K562 (cell line): ENCODE measurements around the gene ABHD1. TPM values are rescaled to one million over a fixed set of nuclear protein-coding genes. Genes with fewer than 3 reads are reported as not detected.
"Not testable (repeated sequence)": the region's sequence is repeated elsewhere in the genome, so short reads cannot be mapped to it uniquely, and the experiment has no call there.

Source experiments
- ATAC-seq: fragments of 200-7000 bp; cut with Tn5 transposase; 3 replicates; pipeline ENCODE4 v1.9.1; 2020; ENCODE audit warnings: moderate library complexity
- BruUV-seq: library from RNA; stranded (reverse); fragments of 400-500 nt; replicated peaks from 2 replicates; lab custom pipeline; 2021; lab: Mats Ljungman, UMichigan
- CTCF ChIA-PET: fragments of 300-600 bp; formaldehyde crosslinking; extraction: SDS; loops from one replicate; lab custom pipeline; 2021; ENCODE audit warnings: low intra/inter-chr PET ratio; lab: Yijun Ruan, JAX
- POLR2A ChIA-PET: fragments of 300-600, 350-650 bp; sonication (Branson Sonifier 250); formaldehyde crosslinking; extraction: SDS; loops from one replicate; lab custom pipeline; 2021; ENCODE audit warnings: antibody characterized with exemption, inconsistent platforms; lab: Yijun Ruan, JAX
- DNase-seq, 4 experiments: peaks; one replicate each; pipeline versions ENCODE4 v3.0.0 to v3.0.0-alpha.2; 2011 to 2018; ENCODE audit warnings: low spot score in 3 of 4, mixed read lengths in 3 of 4; ENCODE audit errors: extremely low read depth in 1 of 4
- FAIRE-seq: peaks from 2 replicates; lab custom pipeline; 2011; peaks lifted over from hg19 to GRCh38; lab: Jason Lieb, UNC
- H2AFZ ChIP-seq: 2 replicates; pipeline ENCODE4 v1.6.0; 2011; ENCODE audit warnings: low read depth, low read length, control low read depth, inconsistent platforms
- H3K27ac ChIP-seq: fragments of 200-600 bp; 3 replicates; pipeline ENCODE4 v1.8.0; 2011; ENCODE audit warnings: low read depth, mild to moderate bottlenecking, control low read depth, inconsistent platforms, low read length, moderate library complexity, mixed read lengths; ENCODE audit errors: extremely low read depth
- H3K27me3 ChIP-seq, 2 experiments: fragments of 300-600 bp in 1 of 2; 2 replicates in 1 of 2; 3 replicates in 1 of 2; pipeline versions ENCODE4 v1.6.0 to v1.8.0; 2011; ENCODE audit warnings: inconsistent platforms in 2 of 2, low read length in 2 of 2, mild to moderate bottlenecking in 1 of 2, mixed read lengths in 1 of 2, moderate library complexity in 1 of 2; ENCODE audit not compliant: control insufficient read depth in 2 of 2, insufficient read depth in 2 of 2
- H3K36me3 ChIP-seq: fragments of 300-600 bp; 3 replicates; pipeline ENCODE4 v1.8.0; 2011; ENCODE audit warnings: mild to moderate bottlenecking, low read length, inconsistent platforms; ENCODE audit not compliant: control insufficient read depth, insufficient read depth
- H3K4me1 ChIP-seq, 2 experiments: fragments of 200-600 bp in 1 of 2; replicated peaks in 1 of 2; 2 replicates in 1 of 2; 3 replicates in 1 of 2; pipeline versions ENCODE4 v1.5.1 to v1.8.0; 2011; ENCODE audit warnings: inconsistent platforms in 2 of 2, low read length in 2 of 2, mild to moderate bottlenecking in 1 of 2, mixed read lengths in 1 of 2, moderate library complexity in 1 of 2; ENCODE audit not compliant: control insufficient read depth in 2 of 2, insufficient read depth in 2 of 2
- H3K4me2 ChIP-seq: 2 replicates; pipeline ENCODE4 v1.6.1; 2011; ENCODE audit warnings: low read length, control low read depth, inconsistent platforms, mixed read lengths; ENCODE audit not compliant: insufficient read depth
- H3K4me3 ChIP-seq: fragments of 200-600 bp; sonication (generic), shearing (Covaris generic); 2 replicates; pipeline ENCODE4 v1.5.1; 2016; ENCODE audit warnings: control low read depth, inconsistent platforms
- H3K79me2 ChIP-seq: fragments of 200-600 bp; 3 replicates; pipeline ENCODE4 v1.8.0; 2011; ENCODE audit warnings: low read length, inconsistent platforms; ENCODE audit not compliant: control insufficient read depth, insufficient read depth
- H3K9ac ChIP-seq, 2 experiments: 2 replicates each; pipeline versions ENCODE4 v1.6.0 to v1.6.1; 2011; ENCODE audit warnings: low read depth in 2 of 2, low read length in 2 of 2, control low read depth in 1 of 2, inconsistent platforms in 1 of 2, mild to moderate bottlenecking in 1 of 2, mixed read lengths in 1 of 2; ENCODE audit not compliant: insufficient read depth in 1 of 2
- H3K9me1 ChIP-seq: one replicate; pipeline ENCODE4 v1.6.0; 2011; ENCODE audit warnings: inconsistent platforms, mild to moderate bottlenecking, low read length, moderate library complexity; ENCODE audit not compliant: control insufficient read depth, insufficient read depth
- H3K9me3 ChIP-seq: replicated peaks from 2 replicates; pipeline ENCODE4 v1.5.1; 2011; ENCODE audit warnings: low read depth, low read length, inconsistent platforms; ENCODE audit not compliant: control insufficient read depth, insufficient read depth
- H4K20me1 ChIP-seq: replicated peaks from 2 replicates; pipeline ENCODE4 v1.6.1; 2011; ENCODE audit warnings: low read length, inconsistent platforms, mixed read lengths; ENCODE audit not compliant: control insufficient read depth, insufficient read depth
- NFYB ChIP-seq: IDR thresholded peaks from 2 replicates; pipeline ENCODE4 v1.6.1; 2011; ENCODE audit warnings: mild to moderate bottlenecking, moderate library complexity; ENCODE audit not compliant: insufficient read length; ENCODE audit errors: extremely low read depth
- WGBS: fragments of 100-300 bp; shearing (Covaris generic); methylation state at CpG from one replicate; pipeline ENCODE4 v1.1.6; 2016; ENCODE audit warnings: low coverage, mixed read lengths; ENCODE audit not compliant: insufficient coverage; ENCODE audit errors: missing lambda C conversion rate; 5-methylcytosine and 5-hydroxymethylcytosine counted together
- in situ Hi-C: fragments of 300-500 bp; cut with MboI; formaldehyde crosslinking; loops from 4 replicates; pipeline ENCODE4 v1.15.0; 2018; ENCODE audit warnings: inconsistent platforms, mixed read lengths
- intact Hi-C: fragments of 100-400 bp; cut with micrococcal nuclease; formaldehyde crosslinking; loops from 2 replicates; pipeline ENCODE4 v1.14.2; 2022
- polyA plus RNA-seq, 8 experiments: library from polyadenylated mRNA; depleted of rRNA in 4 of 8; stranded (reverse) in 5 of 8; unstranded in 3 of 8; fragments of >200 nt; fragmentation: Nextera tagmentation in 2 of 8; fragmentation: Illumina TruSeq in 1 of 8; extraction: Ambion mirVana in 2 of 8; extraction: Trizol in 1 of 8; gene quantifications; 2 replicates each; pipeline versions ENCODE4 v1.2.1 to v1.2.3, GENCODE V29; 2011 to 2014; ENCODE audit warnings: inconsistent platforms in 1 of 8, missing spikeins in 1 of 8
- total RNA-seq, 7 experiments: library from RNA; depleted of rRNA in 6 of 7; stranded (reverse); fragments of >200 nt in 6 of 7; fragmentation: Illumina TruSeq in 2 of 7; extraction: Trizol in 2 of 7; gene quantifications; 2 replicates each; pipeline versions ENCODE4 v1.2.1 to v1.2.3, GENCODE V29; 2011 to 2021; ENCODE audit warnings: low replicate concordance in 1 of 7

The ABHD1 gene
- total and polyA plus RNA-seq, 9 of the 15 experiments (the other 6 are each of a cell fraction or from before 2014, with no cell fraction given), result 0.10 to 0.16 (median 0.11) TPM; not detected in 5

GRCh38 chr2:27110603-27111352 lies 12.8 kb upstream of the ABHD1 start:
- H2AFZ ChIP-seq, result peak overlapping the region; percentile 35; the same call in 1 of the 2 replicates
- CTCF ChIA-PET, H3K9me1 ChIP-seq, ATAC-seq, H4K20me1 ChIP-seq, H3K4me3 ChIP-seq, H3K9me3 ChIP-seq, H3K4me2 ChIP-seq, DNase-seq, BruUV-seq, intact Hi-C loops, in situ Hi-C loops, FAIRE-seq, H3K79me2 ChIP-seq, H3K9ac ChIP-seq, H3K27me3 ChIP-seq, H3K27ac ChIP-seq, H3K36me3 ChIP-seq, H3K4me1 ChIP-seq: not testable (repeated sequence)
- 64% methylated on average over 24 of the region's 24 CpGs for WGBS
- POLR2A ChIA-PET, result interaction anchor here (0.6 to 4.5 kb wide), 3 partner anchors 14 to 230 kb away, joined by 3 to 17 read pairs (median 3); partner anchors contain the start of gene ABHD1
- peak; percentile 40 for TF ChIP-seq NFYB

GRCh38 chr2:27111392-27112078 lies 12.1 kb upstream of the ABHD1 start:
- in situ Hi-C loops, FAIRE-seq, H3K4me1 ChIP-seq, H3K79me2 ChIP-seq, H3K4me3 ChIP-seq, H3K9ac ChIP-seq, CTCF ChIA-PET, H4K20me1 ChIP-seq, H3K36me3 ChIP-seq, H3K27me3 ChIP-seq, H3K4me2 ChIP-seq, DNase-seq, H3K9me3 ChIP-seq, BruUV-seq, H2AFZ ChIP-seq, H3K9me1 ChIP-seq, intact Hi-C loops, H3K27ac ChIP-seq, ATAC-seq: not testable (repeated sequence)
- WGBS, result 76% methylated on average over 19 of the region's 49 CpGs
- POLR2A ChIA-PET, result interaction anchor here (0.6 to 4.5 kb wide), 3 partner anchors 13 to 264 kb away, joined by 3 to 17 read pairs (median 3); partner anchors contain the start of gene ABHD1
